RWPE1 (cell line): ENCODE data around the gene CEBPB.
A peak's percentile ranks its signal among the peaks of the same experiment; 100 is the strongest.

Experiments
- CTCF ChIA-PET: fragments of 350-600 bp; sonication (Branson Sonifier 250); formaldehyde crosslinking; extraction: SDS; loops from one replicate; lab custom pipeline; 2021; lab: Yijun Ruan, JAX
- POLR2A ChIA-PET: fragments of 400-600 bp; formaldehyde crosslinking; extraction: SDS; loops from one replicate; lab custom pipeline; 2020; ENCODE audit warnings: antibody characterized with exemption; ENCODE audit not compliant: low non-redundant PET; lab: Yijun Ruan, JAX
- DNase-seq: peaks from one replicate; pipeline ENCODE4 v3.0.0; 2012; ENCODE audit warnings: low spot score
- H3K27ac ChIP-seq: fragments of 450-650 bp; 2 replicates; pipeline ENCODE4 v1.5.1; 2017
- CTCF ChIP-seq: fragments of 450-650 bp; conservative IDR thresholded peaks from 2 replicates; pipeline ENCODE4 v1.5.1; 2017; ENCODE audit warnings: low read depth, mild to moderate bottlenecking

Gene CEBPB

GRCh38 chr20:50190251-50191064, at the start of gene CEBPB:
TSS of gene CEBPB (plus strand) at chr20:50190830. CDS start at chr20:50191034, 204 bp downstream.
- peak within 1 kb of the TSS; percentile 95 for H3K27ac ChIP-seq
- TF ChIP-seq CTCF = peak; percentile 90
- POLR2A ChIA-PET = interaction anchor here (1.1 kb wide), 1 partner anchor 239 kb away, joined by 4 read pairs; no protein-coding TSS in a partner anchor
- CTCF ChIA-PET = interaction anchor here (0.6 to 3.8 kb wide), 12 partner anchors 11 to 423 kb away, joined by 3 to 42 read pairs (median 4); no protein-coding TSS in a partner anchor
- DNase-seq = peak; percentile 98

- ChIA-PET POLR2A (interaction anchor here (0.5 kb wide), 1 partner anchor 11 kb away, joined by 4 read pairs; no protein-coding TSS in a partner anchor), CTCF (interaction anchor here (0.5 to 3.7 kb wide), 6 partner anchors 21 to 162 kb away, joined by 3 to 29 read pairs (median 4); no protein-coding TSS in a partner anchor)
- TF ChIP-seq CTCF = no peak
- no peak for DNase-seq
- H3K27ac ChIP-seq = peak overlapping the region; percentile 98
Measured at GRCh38 chr20:50141018-50141675, 49.5 kb upstream of the CEBPB start.

GRCh38 chr20:50141811-50142561, 48.6 kb upstream of the CEBPB start:
- no peak for TF ChIP-seq CTCF
- POLR2A ChIA-PET = interaction anchor here (0.5 to 0.6 kb wide), 2 partner anchors 10 to 65 kb away, joined by 3 to 4 read pairs; no protein-coding TSS in a partner anchor

GRCh38 chr20:50142812-50143211, 47.8 kb upstream of the CEBPB start:
- no peak for DNase-seq
- peak overlapping the region; percentile 98 for H3K27ac ChIP-seq
- POLR2A ChIA-PET = no interaction called here

More at GRCh38 chr20:50141811-50142561, 48.6 kb upstream of the CEBPB start:
- CTCF ChIA-PET = interaction anchor here (0.9 to 1.8 kb wide), 3 partner anchors 22 to 27 kb away, joined by 4 to 9 read pairs (median 4); no protein-coding TSS in a partner anchor
- H3K27ac ChIP-seq = peak overlapping the region; percentile 98
- DNase-seq = no peak

GRCh38 chr20:50144362-50144761, 46.3 kb upstream of the CEBPB start:
- no peak for TF ChIP-seq CTCF
- ChIA-PET POLR2A (interaction anchor here (0.6 to 1.5 kb wide), 3 partner anchors 9 to 24 kb away, joined by 3 to 16 read pairs (median 5); partner anchors contain the start of gene PEDS1), CTCF (interaction anchor here (0.7 to 1.3 kb wide), 6 partner anchors 9 to 335 kb away, joined by 3 to 8 read pairs (median 4); partner anchors contain the start of gene PEDS1)
- H3K27ac ChIP-seq = peak overlapping the region; percentile 98
- DNase-seq = peak; percentile 90

More at GRCh38 chr20:50142812-50143211, 47.8 kb upstream of the CEBPB start:
- no peak for TF ChIP-seq CTCF
- CTCF ChIA-PET = interaction anchor here (1.8 kb wide), 1 partner anchor 22 kb away, joined by 9 read pairs; no protein-coding TSS in a partner anchor
